Measurements from ENCODE around the gene ROS1. TPM values are rescaled to one million over a fixed set of nuclear protein-coding genes. Genes with fewer than 3 reads are reported as not detected.

ROS1 gene
- total and polyA plus RNA-seq, 10 of the 15 experiments (the other 5 are each of a cell fraction or from before 2014, with no cell fraction given): under 0.01 to 0.07 (median 0.03) TPM; not detected in 5

GRCh38 chr6:117399126-117399525, 26.6 kb downstream of the ROS1 start:
- WGBS (ENCODE audit: insufficient coverage, insufficient replicate concordance, low lambda C conversion rate, missing lambda C conversion rate): 36% methylated on average over 5 of the region's 5 CpGs
- BruUV-seq (replicated peaks): no TSS peak

More at GRCh38 chr6:117399126-117399525, 26.6 kb downstream of the ROS1 start:
- Histone ChIP-seq H3K4me2 (ENCODE audit: control insufficient read depth, insufficient read depth) (no peak overlapping the region), H3K4me1 (ENCODE audit: control insufficient read depth, insufficient read depth, low read length) (no peaks in the 10 kb centered on the region), H3K27ac (ENCODE audit: control insufficient read depth, insufficient read depth) (no peak overlapping the region), H3K4me3 (no peak overlapping the region), H3K9me3 (replicated peaks; ENCODE audit: control insufficient read depth, insufficient read depth, low read length) (no peaks in the 10 kb centered on the region), H3K79me2 (ENCODE audit: control insufficient read depth, insufficient read depth, low read length) (no peaks in the 10 kb centered on the region), H2AFZ (ENCODE audit: control insufficient read depth, low read depth, low read length) (no peak overlapping the region), H3K36me3 (ENCODE audit: control insufficient read depth in 2 of 2, insufficient read depth in 2 of 2, low read length in 1 of 2) (no peaks in the 10 kb centered on the region), H4K20me1 (ENCODE audit: control insufficient read depth, insufficient read depth) (no peaks in the 10 kb centered on the region), H3K9ac (ENCODE audit: control insufficient read depth, insufficient read depth, low read length) (no peak overlapping the region), H3K27me3 (replicated peaks in 1 of 2; ENCODE audit: control insufficient read depth in 2 of 2, insufficient read depth in 2 of 2, low read length in 1 of 2) (no peaks in the 10 kb centered on the region; a peak in 1 of 4 replicates)
- DNase-seq (ENCODE audit: low read depth, low spot score) (no peak), ATAC-seq (no peak), FAIRE-seq (no peak)
- ChIA-PET RAD21 (ENCODE audit: unreplicated experiment) (no interaction called here), POLR2A (no interaction called here), SMC1A (ENCODE audit: uncharacterized antibody, unreplicated experiment) (interaction anchor here (1.2 to 1.5 kb wide), 3 partner anchors 11 to 205 kb away, joined by 3 to 4 read pairs (median 4); no protein-coding TSS in a partner anchor), CTCF (interaction anchor here (1.4 to 1.5 kb wide), 2 partner anchors 27 to 157 kb away, joined by 3 to 4 read pairs; partner anchors contain the start of gene ROS1)
- no peak for TF ChIP-seq SUPT20H (IDR thresholded peaks at IDR 0.05; ENCODE audit: borderline replicate concordance, control insufficient read depth, low read depth, low read length)
- no peak for TF ChIP-seq NFIC (IDR thresholded peaks at IDR 0.05; ENCODE audit: low read depth, low read length)
- TF ChIP-seq SMC3 (IDR thresholded peaks at IDR 0.05; ENCODE audit: borderline replicate concordance, low read length): no peak
- no peak for TF ChIP-seq HSF1 (IDR thresholded peaks at IDR 0.05; ENCODE audit: low read depth, low read length)
- TF ChIP-seq BCLAF1 (IDR thresholded peaks at IDR 0.05): no peak
- no peak for TF ChIP-seq IRF4 (IDR thresholded peaks at IDR 0.05; ENCODE audit: low read depth, low read length)
- no peak for TF ChIP-seq CHD4 (IDR thresholded peaks at IDR 0.05)
- no peak for TF ChIP-seq RELA (IDR thresholded peaks at IDR 0.05; ENCODE audit: borderline replicate concordance, partially characterized antibody)
- no peak for TF ChIP-seq FOXM1 (IDR thresholded peaks at IDR 0.05; ENCODE audit: low read depth, low read length)
- no peak for TF ChIP-seq SMAD5 (IDR thresholded peaks at IDR 0.05; ENCODE audit: low read depth)
- TF ChIP-seq MTA2 (IDR thresholded peaks at IDR 0.05; ENCODE audit: low read depth): no peak
- in situ Hi-C loops (cut with MboI): no loop called here
- intact Hi-C loops (cut with micrococcal nuclease; ENCODE audit: unreplicated experiment): no loop called here

Measured in GM12878 (cell line).